Choroid plexus epithelial cell (primary cell): ENCODE results near the gene NEK9.
A peak's percentile ranks its signal among the peaks of the same experiment; 100 is the strongest.

ENCODE experiments used
- DNase-seq: peaks from one replicate; pipeline ENCODE4 v3.0.0-alpha.2; 2010; ENCODE audit warnings: low read depth
- H3K4me3 ChIP-seq: 2 replicates; pipeline ENCODE4 v1.5.1; 2011; ENCODE audit warnings: low read depth, mild to moderate bottlenecking, control low read depth, low read length, moderate library complexity
- CTCF ChIP-seq: conservative IDR thresholded peaks from 2 replicates; pipeline ENCODE4 v1.5.1; 2011; ENCODE audit warnings: low read depth, mild to moderate bottlenecking, control low read depth, inconsistent platforms, low read length, moderate library complexity

The NEK9 gene

GRCh38 chr14:75094896-75095295 lies 32.0 kb downstream of the NEK9 start:
- DNase-seq = no peak
- no peak for TF ChIP-seq CTCF
- H3K4me3 ChIP-seq = no peak overlapping the region

- DNase-seq = no peak
- no peak for TF ChIP-seq CTCF
- H3K4me3 ChIP-seq = no peak overlapping the region
Measured at GRCh38 chr14:75092698-75093097, 34.1 kb downstream of the NEK9 start.

- DNase-seq = no peak
- no peak for TF ChIP-seq CTCF
- H3K4me3 ChIP-seq = no peak overlapping the region
Measured at GRCh38 chr14:75091251-75091650, 35.6 kb downstream of the NEK9 start.

GRCh38 chr14:75090353-75090752 lies 36.5 kb downstream of the NEK9 start:
- no peak for TF ChIP-seq CTCF
- DNase-seq = peak; percentile 6
- no peak overlapping the region for H3K4me3 ChIP-seq

- no peak overlapping the region for H3K4me3 ChIP-seq
- peak; percentile 80 for DNase-seq
- TF ChIP-seq CTCF = peak; percentile 80
Measured at GRCh38 chr14:75088566-75089373, 38.1 kb downstream of the NEK9 start.

GRCh38 chr14:75088153-75088552 lies 38.7 kb downstream of the NEK9 start:
- DNase-seq = no peak
- no peak overlapping the region for H3K4me3 ChIP-seq
- TF ChIP-seq CTCF = no peak

GRCh38 chr14:75084513-75084912 lies 42.3 kb downstream of the NEK9 start:
- DNase-seq = no peak
- no peak overlapping the region for H3K4me3 ChIP-seq
- peak; percentile 4 for TF ChIP-seq CTCF
